ENCODE results near the gene CDK17.

Gene CDK17

GRCh38 chr12:96237465-96238077, 162.7 kb downstream of the CDK17 start:
- Histone ChIP-seq H3K4me1 (ENCODE audit: control insufficient read depth, insufficient read depth, low read depth, low read length) (peaks cover 35% of the 10 kb centered on the region), H2AFZ (ENCODE audit: low read depth, low read length) (no peak overlapping the region), H2BK120ac (ENCODE audit: low read depth, low read length) (peak overlapping the region; percentile 24), H2BK12ac (ENCODE audit: low read length in 2 of 2) (peak overlapping the region; percentile 46 to 80), H3K23ac (ENCODE audit: low read length in 2 of 2) (peak overlapping the region in 1 of 2 experiments; percentile 34), H2BK5ac (ENCODE audit: low read depth, low read length, poor library complexity, severe bottlenecking) (no peak overlapping the region), H3K4ac (ENCODE audit: low read depth in 1 of 2, low read length in 2 of 2) (peak overlapping the region in 1 of 2 experiments; percentile 54), H3K27me3 (ENCODE audit: control insufficient read depth in 1 of 2, insufficient read depth in 1 of 2, low read length in 2 of 2) (no peaks in the 10 kb centered on the region), H2AK5ac (ENCODE audit: low read length, severe bottlenecking) (peak overlapping the region; percentile 61), H3K9me3 (ENCODE audit: control insufficient read depth, low read length) (no peaks in the 10 kb centered on the region), H4K8ac (ENCODE audit: low read length) (peak overlapping the region; percentile 45), H3K27ac (ENCODE audit: low read length, poor library complexity, severe bottlenecking) (peak overlapping the region; percentile 62), H4K91ac (ENCODE audit: low read length) (peak overlapping the region; percentile 55), H3K4me3 (ENCODE audit: insufficient read depth in 1 of 2, low read depth in 1 of 2, low read length in 2 of 2) (peak overlapping the region in 1 of 2 experiments; percentile 72), H2BK15ac (ENCODE audit: low read depth, poor library complexity, severe bottlenecking) (no peak overlapping the region), H3K36me3 (ENCODE audit: control insufficient read depth in 1 of 2, insufficient read depth in 2 of 2, low read depth in 1 of 2, low read length in 2 of 2) (peaks cover 5 to 33% of the 10 kb centered on the region in 2 experiments), H3K4me2 (ENCODE audit: low read length, poor library complexity, severe bottlenecking) (no peak overlapping the region), H3K9ac (ENCODE audit: low read length) (peak overlapping the region; percentile 90), H3K79me1 (replicated peaks; ENCODE audit: low read length, poor library complexity, severe bottlenecking) (peaks cover 29% of the 10 kb centered on the region), H3K14ac (ENCODE audit: low read length in 2 of 2) (peak overlapping the region in 1 of 2 experiments; percentile 68), H3K18ac (ENCODE audit: low read depth in 1 of 2, low read length in 2 of 2) (peak overlapping the region; percentile 40 to 42)
- whole genome bisulfite sequencing: 20% methylated on average over 7 of the region's 9 CpGs
- peak; percentile 94 for DNase-seq

- H3K9me3 ChIP-seq (ENCODE audit: control insufficient read depth, low read length): no peaks in the 10 kb centered on the region
- H2BK12ac ChIP-seq (ENCODE audit: low read length in 2 of 2): peak overlapping the region; percentile 46 to 80
- peak overlapping the region; percentile 7 to 54 for H3K4ac ChIP-seq (ENCODE audit: low read depth in 1 of 2, low read length in 2 of 2)
- peak overlapping the region; percentile 90 for H3K9ac ChIP-seq (ENCODE audit: low read length)
- peaks cover 5 to 31% of the 10 kb centered on the region in 2 experiments for H3K36me3 ChIP-seq (ENCODE audit: control insufficient read depth in 1 of 2, insufficient read depth in 2 of 2, low read depth in 1 of 2, low read length in 2 of 2)
- peaks cover 29% of the 10 kb centered on the region for H3K79me1 ChIP-seq (replicated peaks; ENCODE audit: low read length, poor library complexity, severe bottlenecking)
- no peak overlapping the region for H3K4me2 ChIP-seq (ENCODE audit: low read length, poor library complexity, severe bottlenecking)
- H4K8ac ChIP-seq (ENCODE audit: low read length): no peak overlapping the region
- H4K91ac ChIP-seq (ENCODE audit: low read length): peak overlapping the region; percentile 55
- H3K23ac ChIP-seq (ENCODE audit: low read length in 2 of 2): no peak overlapping the region
- H3K18ac ChIP-seq (ENCODE audit: low read depth in 1 of 2, low read length in 2 of 2): peak overlapping the region; percentile 40 to 42
- H2BK15ac ChIP-seq (ENCODE audit: low read depth, poor library complexity, severe bottlenecking): no peak overlapping the region
- no peak overlapping the region for H2AFZ ChIP-seq (ENCODE audit: low read depth, low read length)
- peaks cover 35% of the 10 kb centered on the region for H3K4me1 ChIP-seq (ENCODE audit: control insufficient read depth, insufficient read depth, low read depth, low read length)
- no peak overlapping the region for H2BK5ac ChIP-seq (ENCODE audit: low read depth, low read length, poor library complexity, severe bottlenecking)
- no peak overlapping the region for H3K14ac ChIP-seq (ENCODE audit: low read length in 2 of 2)
- H2AK5ac ChIP-seq (ENCODE audit: low read length, severe bottlenecking): peak overlapping the region; percentile 61
- peak overlapping the region in 1 of 2 experiments; percentile 72 for H3K4me3 ChIP-seq (ENCODE audit: insufficient read depth in 1 of 2, low read depth in 1 of 2, low read length in 2 of 2)
- WGBS: 91% methylated on average over 6 of the region's 7 CpGs
- no peaks in the 10 kb centered on the region for H3K27me3 ChIP-seq (ENCODE audit: control insufficient read depth in 1 of 2, insufficient read depth in 1 of 2, low read length in 2 of 2)
- peak overlapping the region; percentile 24 for H2BK120ac ChIP-seq (ENCODE audit: low read depth, low read length)
- H3K27ac ChIP-seq (ENCODE audit: low read length, poor library complexity, severe bottlenecking): no peak overlapping the region
- DNase-seq: no peak
Observed at GRCh38 chr12:96237035-96237434, 163.2 kb downstream of the CDK17 start.

GRCh38 chr12:96236221-96236822, 163.9 kb downstream of the CDK17 start:
- peak overlapping the region in 1 of 2 experiments; percentile 76 for H3K14ac ChIP-seq (ENCODE audit: low read length in 2 of 2)

GRCh38 chr12:96235484-96235826, 164.8 kb downstream of the CDK17 start:
- H3K14ac ChIP-seq (ENCODE audit: low read length in 2 of 2): no peak overlapping the region
- peak overlapping the region; percentile 90 for H3K9ac ChIP-seq (ENCODE audit: low read length)
- no peaks in the 10 kb centered on the region for H3K9me3 ChIP-seq (ENCODE audit: control insufficient read depth, low read length)
- no peak for DNase-seq
- H3K23ac ChIP-seq (ENCODE audit: low read length in 2 of 2): no peak overlapping the region
- H3K18ac ChIP-seq (ENCODE audit: low read depth in 1 of 2, low read length in 2 of 2): no peak overlapping the region
- no peak overlapping the region for H3K4ac ChIP-seq (ENCODE audit: low read depth in 1 of 2, low read length in 2 of 2)
- peak overlapping the region; percentile 24 for H2AK5ac ChIP-seq (ENCODE audit: low read length, severe bottlenecking)
- no peak overlapping the region for H2AFZ ChIP-seq (ENCODE audit: low read depth, low read length)
- no peaks in the 10 kb centered on the region for H3K27me3 ChIP-seq (ENCODE audit: control insufficient read depth in 1 of 2, insufficient read depth in 1 of 2, low read length in 2 of 2)
- H4K91ac ChIP-seq (ENCODE audit: low read length): no peak overlapping the region
- H2BK120ac ChIP-seq (ENCODE audit: low read depth, low read length): no peak overlapping the region
- H3K36me3 ChIP-seq (ENCODE audit: control insufficient read depth in 1 of 2, insufficient read depth in 2 of 2, low read depth in 1 of 2, low read length in 2 of 2): peaks cover 8 to 31% of the 10 kb centered on the region in 2 experiments
- no peak overlapping the region for H2BK15ac ChIP-seq (ENCODE audit: low read depth, poor library complexity, severe bottlenecking)
- peaks cover 29% of the 10 kb centered on the region for H3K79me1 ChIP-seq (replicated peaks; ENCODE audit: low read length, poor library complexity, severe bottlenecking)
- no peak overlapping the region for H3K27ac ChIP-seq (ENCODE audit: low read length, poor library complexity, severe bottlenecking)
- H3K4me1 ChIP-seq (ENCODE audit: control insufficient read depth, insufficient read depth, low read depth, low read length): peaks cover 35% of the 10 kb centered on the region
- H3K4me3 ChIP-seq (ENCODE audit: insufficient read depth in 1 of 2, low read depth in 1 of 2, low read length in 2 of 2): no peak overlapping the region
- H2BK12ac ChIP-seq (ENCODE audit: low read length in 2 of 2): no peak overlapping the region
- H2BK5ac ChIP-seq (ENCODE audit: low read depth, low read length, poor library complexity, severe bottlenecking): no peak overlapping the region
- 86% methylated on average over 3 of the region's 5 CpGs for WGBS
- no peak overlapping the region for H3K4me2 ChIP-seq (ENCODE audit: low read length, poor library complexity, severe bottlenecking)
- H4K8ac ChIP-seq (ENCODE audit: low read length): no peak overlapping the region

More at GRCh38 chr12:96236221-96236822, 163.9 kb downstream of the CDK17 start:
- Histone ChIP-seq H3K79me1 (replicated peaks; ENCODE audit: low read length, poor library complexity, severe bottlenecking) (peaks cover 25% of the 10 kb centered on the region), H3K4ac (ENCODE audit: low read depth in 1 of 2, low read length in 2 of 2) (peak overlapping the region in 1 of 2 experiments; percentile 30), H2BK120ac (ENCODE audit: low read depth, low read length) (no peak overlapping the region), H2AFZ (ENCODE audit: low read depth, low read length) (no peak overlapping the region), H3K4me1 (ENCODE audit: control insufficient read depth, insufficient read depth, low read depth, low read length) (peaks cover 35% of the 10 kb centered on the region), H2BK5ac (ENCODE audit: low read depth, low read length, poor library complexity, severe bottlenecking) (no peak overlapping the region), H4K91ac (ENCODE audit: low read length) (no peak overlapping the region), H3K4me2 (ENCODE audit: low read length, poor library complexity, severe bottlenecking) (no peak overlapping the region), H2AK5ac (ENCODE audit: low read length, severe bottlenecking) (peak overlapping the region; percentile 70), H3K36me3 (ENCODE audit: control insufficient read depth in 1 of 2, insufficient read depth in 2 of 2, low read depth in 1 of 2, low read length in 2 of 2) (peaks cover 6 to 27% of the 10 kb centered on the region in 2 experiments), H3K23ac (ENCODE audit: low read length in 2 of 2) (peak overlapping the region in 1 of 2 experiments; percentile 70), H2BK12ac (ENCODE audit: low read length in 2 of 2) (peak overlapping the region; percentile 43 to 46), H3K27me3 (ENCODE audit: control insufficient read depth in 1 of 2, insufficient read depth in 1 of 2, low read length in 2 of 2) (no peaks in the 10 kb centered on the region), H3K9me3 (ENCODE audit: control insufficient read depth, low read length) (no peaks in the 10 kb centered on the region), H3K18ac (ENCODE audit: low read depth in 1 of 2, low read length in 2 of 2) (peak overlapping the region in 1 of 2 experiments; percentile 46), H2BK15ac (ENCODE audit: low read depth, poor library complexity, severe bottlenecking) (no peak overlapping the region), H4K8ac (ENCODE audit: low read length) (peak overlapping the region; percentile 62), H3K4me3 (ENCODE audit: insufficient read depth in 1 of 2, low read depth in 1 of 2, low read length in 2 of 2) (peak overlapping the region in 1 of 2 experiments; percentile 72), H3K27ac (ENCODE audit: low read length, poor library complexity, severe bottlenecking) (peak overlapping the region; percentile 21), H3K9ac (ENCODE audit: low read length) (peak overlapping the region; percentile 90)
- WGBS: 90% methylated on average over 16 of the region's 18 CpGs
- no peak for DNase-seq
